Endodermal cell (in vitro differentiated cells): ENCODE measurements around the gene ATP10B. TPM values are rescaled to one million over a fixed set of nuclear protein-coding genes. Genes with fewer than 3 reads are reported as not detected.

Experiments
- DNase-seq: peaks from one replicate; pipeline ENCODE4 v3.0.0-alpha.2; 2017
- H3K27ac ChIP-seq: 2 replicates; pipeline ENCODE4 v1.5.1; 2013; ENCODE audit warnings: mild to moderate bottlenecking, low read depth, low read length, moderate library complexity
- H3K27me3 ChIP-seq: 2 replicates; pipeline ENCODE4 v1.6.1; 2013; ENCODE audit warnings: mild to moderate bottlenecking, low read length, moderate library complexity; ENCODE audit not compliant: insufficient read depth, control insufficient read depth, poor library complexity, severe bottlenecking
- H3K36me3 ChIP-seq: 2 replicates; pipeline ENCODE4 v1.7.0; 2013; ENCODE audit warnings: mild to moderate bottlenecking, low read length, moderate library complexity; ENCODE audit not compliant: control insufficient read depth, insufficient read depth
- H3K4me1 ChIP-seq: one replicate; pipeline ENCODE4 v1.7.0; 2013; ENCODE audit warnings: low read length; ENCODE audit not compliant: control insufficient read depth, insufficient read depth
- H3K4me3 ChIP-seq: 2 replicates; pipeline ENCODE4 v1.5.1; 2013; ENCODE audit warnings: mild to moderate bottlenecking, low read length, moderate library complexity
- H3K9ac ChIP-seq: 2 replicates; pipeline ENCODE4 v1.6.1; 2013; ENCODE audit warnings: mild to moderate bottlenecking, low read length, moderate library complexity; ENCODE audit not compliant: poor library complexity, severe bottlenecking; ENCODE audit errors: extremely low read depth
- H3K9me3 ChIP-seq: 2 replicates; pipeline ENCODE4 v1.6.1; 2013; ENCODE audit warnings: mild to moderate bottlenecking, low read length, moderate library complexity; ENCODE audit not compliant: control insufficient read depth
- H3K27ac Mint-ChIP-seq: 2 replicates; pipeline ENCODE4 v1.8.0; 2020; ENCODE audit warnings: mixed read lengths
- H3K27me3 Mint-ChIP-seq: 2 replicates; pipeline ENCODE4 v1.8.0; 2021; ENCODE audit warnings: mild to moderate bottlenecking, mixed read lengths; ENCODE audit not compliant: insufficient read depth
- H3K36me3 Mint-ChIP-seq: 2 replicates; pipeline ENCODE4 v1.8.0; 2020; ENCODE audit warnings: low read depth, mixed read lengths
- H3K4me1 Mint-ChIP-seq: 2 replicates; pipeline ENCODE4 v1.8.0; 2020; ENCODE audit warnings: mixed read lengths
- H3K4me3 Mint-ChIP-seq: 2 replicates; pipeline ENCODE4 v1.8.0; 2020; ENCODE audit warnings: mild to moderate bottlenecking, moderate library complexity, mixed read lengths
- H3K9me3 Mint-ChIP-seq: 2 replicates; pipeline ENCODE4 v1.8.0; 2020; ENCODE audit warnings: mild to moderate bottlenecking, mixed read lengths
- CTCF ChIP-seq: fragments of 200-600 bp; sonication (generic); conservative IDR thresholded peaks from 2 replicates; pipeline ENCODE4 v1.5.0; 2021; ENCODE audit warnings: antibody characterized with exemption, mild to moderate bottlenecking
- WGBS, 2 experiments: methylation state at CpG; one replicate each; pipeline versions ENCODE4 v1.1.5 to v1.1.7; 2013; ENCODE audit warnings: missing lambda C conversion rate in 2 of 2, mixed read lengths in 1 of 2; ENCODE audit not compliant: insufficient coverage in 1 of 2, insufficient read length in 1 of 2; 5-methylcytosine and 5-hydroxymethylcytosine counted together
- total RNA-seq, 2 donors: library from RNA; stranded (reverse); fragmentation: NEBNext Ultra II Directional in 1 of 2; extraction: Animal tissue kit (Norgen Biotek cat#: 25700) in 1 of 2; gene quantifications; 2 replicates in 1 of 2; 3 replicates in 1 of 2; pipeline ENCODE4 v1.2.1, GENCODE V29; 2021

The ATP10B gene
- total RNA-seq, 2 donors from 2014 or later: 0.15 to 0.38 TPM

GRCh38 chr5:160660132-160660531 is 191.9 kb downstream of the ATP10B start:
- no peak overlapping the region for H3K4me3 ChIP-seq
- H3K36me3 ChIP-seq: no peaks in the 10 kb centered on the region
- H3K27ac ChIP-seq: no peak overlapping the region
- Mint-ChIP-seq H3K27ac (no peak overlapping the region), H3K4me3 (no peak overlapping the region), H3K4me1 (peaks cover 4% of the 10 kb centered on the region), H3K36me3 (no peaks in the 10 kb centered on the region), H3K27me3 (no peaks in the 10 kb centered on the region), H3K9me3 (peaks cover 2% of the 10 kb centered on the region)
- H3K9ac ChIP-seq: no peak overlapping the region
- DNase-seq: no peak
- H3K9me3 ChIP-seq: no peaks in the 10 kb centered on the region
- no peak for TF ChIP-seq CTCF
- 82% methylated on average over 1 of the region's 1 CpG; no CpG with 5 or more reads in 1 of the 2 experiments for WGBS, 2 experiments
- H3K4me1 ChIP-seq: peaks cover 6% of the 10 kb centered on the region
- no peaks in the 10 kb centered on the region for H3K27me3 ChIP-seq

GRCh38 chr5:160657622-160658458 is 194.2 kb downstream of the ATP10B start:
- H3K4me3 Mint-ChIP-seq: no peak overlapping the region
- no peak overlapping the region for H3K9ac ChIP-seq
- H3K4me1 ChIP-seq: peaks cover 6% of the 10 kb centered on the region
- H3K27me3 Mint-ChIP-seq: no peaks in the 10 kb centered on the region
- TF ChIP-seq CTCF: no peak
- peaks cover 4% of the 10 kb centered on the region for H3K4me1 Mint-ChIP-seq
- no peak for DNase-seq
- no peaks in the 10 kb centered on the region for H3K27me3 ChIP-seq
- no peaks in the 10 kb centered on the region for H3K9me3 ChIP-seq
- H3K9me3 Mint-ChIP-seq: peaks cover 2% of the 10 kb centered on the region
- no peaks in the 10 kb centered on the region for H3K36me3 ChIP-seq
- H3K36me3 Mint-ChIP-seq: no peaks in the 10 kb centered on the region
- WGBS, 2 experiments: 96% methylated on average over 3 to 5 of the region's 5 CpGs
- H3K27ac ChIP-seq: no peak overlapping the region
- no peak overlapping the region for H3K4me3 ChIP-seq
- H3K27ac Mint-ChIP-seq: no peak overlapping the region

- Histone ChIP-seq H3K27ac (no peak overlapping the region), H3K4me3 (no peak overlapping the region), H3K9ac (no peak overlapping the region), H3K9me3 (no peaks in the 10 kb centered on the region), H3K36me3 (no peaks in the 10 kb centered on the region), H3K4me1 (peaks cover 6% of the 10 kb centered on the region), H3K27me3 (no peaks in the 10 kb centered on the region)
- no peak for DNase-seq
- Mint-ChIP-seq H3K4me1 (peaks cover 4% of the 10 kb centered on the region), H3K4me3 (no peak overlapping the region), H3K27me3 (no peaks in the 10 kb centered on the region), H3K27ac (no peak overlapping the region), H3K36me3 (no peaks in the 10 kb centered on the region), H3K9me3 (no peaks in the 10 kb centered on the region)
- 79 to 80% methylated on average over 1 of the region's 1 CpG for WGBS, 2 experiments
- no peak for TF ChIP-seq CTCF
Measured at GRCh38 chr5:160657068-160657507, 194.9 kb downstream of the ATP10B start.
